C4-2B (cell line): ENCODE measurements around the gene CACNA1B.
"Not testable (repeated sequence)": the region's sequence is repeated elsewhere in the genome, so short reads cannot be mapped to it uniquely, and the experiment has no call there.

ENCODE experiments used
- ZFX ChIP-seq: fragments of 450-650 bp; IDR thresholded peaks from 2 replicates; pipeline ENCODE4 v1.6.1; 2017
- TF ChIP-seq, protein P1 (sequence below): fragments of 450-650 bp; conservative IDR thresholded peaks from 2 replicates; pipeline ENCODE4 v1.5.1; 2017; ENCODE audit warnings: mild to moderate bottlenecking

DNA sequence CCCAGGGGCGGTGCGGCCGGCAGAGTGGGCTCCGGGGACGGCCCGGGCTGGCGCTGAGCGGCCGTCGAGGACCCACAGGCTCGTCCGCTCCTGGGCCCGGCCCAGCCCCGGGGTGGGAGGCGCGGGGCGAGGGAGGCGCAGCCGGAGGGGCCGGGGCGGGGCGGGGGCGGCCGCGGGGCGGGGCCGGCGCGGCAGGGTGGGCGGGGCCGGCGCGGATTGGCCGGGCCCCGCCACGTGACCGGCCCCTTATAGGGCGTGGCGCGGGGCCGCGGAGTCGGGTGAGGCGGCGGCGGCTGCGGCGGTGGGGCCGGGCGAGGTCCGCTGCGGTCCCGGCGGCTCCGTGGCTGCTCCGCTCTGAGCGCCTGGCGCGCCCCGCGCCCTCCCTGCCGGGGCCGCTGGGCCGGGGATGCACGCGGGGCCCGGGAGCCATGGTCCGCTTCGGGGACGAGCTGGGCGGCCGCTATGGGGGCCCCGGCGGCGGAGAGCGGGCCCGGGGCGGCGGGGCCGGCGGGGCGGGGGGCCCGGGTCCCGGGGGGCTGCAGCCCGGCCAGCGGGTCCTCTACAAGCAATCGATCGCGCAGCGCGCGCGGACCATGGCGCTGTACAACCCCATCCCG, at the start of gene CACNA1B:
- TF ChIP-seq, protein P1, sequence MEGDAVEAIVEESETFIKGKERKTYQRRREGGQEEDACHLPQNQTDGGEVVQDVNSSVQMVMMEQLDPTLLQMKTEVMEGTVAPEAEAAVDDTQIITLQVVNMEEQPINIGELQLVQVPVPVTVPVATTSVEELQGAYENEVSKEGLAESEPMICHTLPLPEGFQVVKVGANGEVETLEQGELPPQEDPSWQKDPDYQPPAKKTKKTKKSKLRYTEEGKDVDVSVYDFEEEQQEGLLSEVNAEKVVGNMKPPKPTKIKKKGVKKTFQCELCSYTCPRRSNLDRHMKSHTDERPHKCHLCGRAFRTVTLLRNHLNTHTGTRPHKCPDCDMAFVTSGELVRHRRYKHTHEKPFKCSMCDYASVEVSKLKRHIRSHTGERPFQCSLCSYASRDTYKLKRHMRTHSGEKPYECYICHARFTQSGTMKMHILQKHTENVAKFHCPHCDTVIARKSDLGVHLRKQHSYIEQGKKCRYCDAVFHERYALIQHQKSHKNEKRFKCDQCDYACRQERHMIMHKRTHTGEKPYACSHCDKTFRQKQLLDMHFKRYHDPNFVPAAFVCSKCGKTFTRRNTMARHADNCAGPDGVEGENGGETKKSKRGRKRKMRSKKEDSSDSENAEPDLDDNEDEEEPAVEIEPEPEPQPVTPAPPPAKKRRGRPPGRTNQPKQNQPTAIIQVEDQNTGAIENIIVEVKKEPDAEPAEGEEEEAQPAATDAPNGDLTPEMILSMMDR, result not testable (repeated sequence)
- not testable (repeated sequence) for TF ChIP-seq ZFX
